ENCODE measurements around the gene NPHP4.
"Not testable (repeated sequence)": the region's sequence is repeated elsewhere in the genome, so short reads cannot be mapped to it uniquely, and the experiment has no call there.

The NPHP4 gene

DNA sequence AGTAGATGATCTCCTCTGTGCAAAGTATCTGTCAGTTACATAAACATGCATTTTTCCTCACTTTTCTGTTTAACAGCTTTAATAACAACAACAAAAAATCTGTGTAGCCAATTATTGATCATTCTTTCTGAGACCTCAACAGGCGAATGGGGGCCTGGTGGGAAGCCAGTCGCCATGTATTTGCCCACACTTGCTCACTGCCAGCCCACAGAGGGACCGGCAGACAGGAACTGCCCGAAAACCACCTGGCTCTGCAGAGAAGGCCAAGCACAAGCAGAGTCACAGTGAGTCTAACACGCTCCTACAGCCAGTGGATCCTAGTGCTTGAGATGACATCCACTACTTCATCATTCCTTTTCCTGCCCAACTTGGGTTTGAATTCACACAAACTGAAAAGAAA is 56.1 kb downstream of the NPHP4 start:
- no peak for DNase-seq (ENCODE audit: low read depth in 2 of 2, low spot score in 1 of 2)

DNA sequence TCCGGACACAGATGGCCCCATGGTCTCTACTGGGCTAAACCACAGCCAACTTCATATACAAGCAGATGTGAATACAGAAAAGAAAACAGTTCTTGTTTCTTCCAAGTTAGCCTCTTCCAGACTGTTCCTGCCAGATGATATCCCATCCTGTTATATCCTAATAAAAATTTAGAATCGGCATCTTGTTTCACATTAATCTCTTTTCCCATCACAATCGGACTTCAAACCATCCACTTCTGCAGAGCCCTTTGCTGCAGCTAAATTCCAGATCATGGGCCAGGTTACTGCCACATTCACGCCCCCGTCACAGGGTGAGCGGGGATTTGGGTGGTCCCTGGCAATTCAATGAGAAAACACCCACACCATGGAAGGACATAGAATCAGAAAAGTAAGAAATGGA is 57.2 kb downstream of the NPHP4 start:
- DNase-seq (ENCODE audit: low read depth in 2 of 2, low spot score in 1 of 2) = no peak

- DNase-seq (ENCODE audit: low read depth in 2 of 2, low spot score in 1 of 2) = no peak
Measured at GRCh38 chr1:5934058-5934884, 58.0 kb downstream of the NPHP4 start.

GRCh38 chr1:5933676-5934057 is 58.6 kb downstream of the NPHP4 start:
- DNase-seq (ENCODE audit: low read depth in 2 of 2, low spot score in 1 of 2) = no peak

DNA sequence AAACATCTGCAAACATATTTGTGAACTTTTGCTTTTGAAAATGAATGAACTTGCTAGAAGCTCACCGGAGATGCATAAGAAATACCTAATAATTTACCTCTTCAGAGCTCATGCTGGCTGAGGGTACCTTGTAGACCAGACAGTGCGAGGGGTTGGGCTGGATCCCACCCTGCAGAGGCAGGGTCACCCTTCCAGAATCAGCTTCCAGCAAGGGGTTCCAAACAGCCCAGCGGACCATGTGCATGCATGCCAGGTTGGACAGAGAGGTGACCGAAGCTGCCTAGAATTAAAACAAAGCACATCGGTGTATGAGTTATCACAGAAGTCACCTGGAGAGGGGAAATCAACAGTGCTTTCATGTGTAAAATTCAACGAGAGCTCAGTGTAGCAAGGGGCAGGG is 59.2 kb downstream of the NPHP4 start:
- no peak for DNase-seq (ENCODE audit: low read depth in 2 of 2, low spot score in 1 of 2)

- no peak for DNase-seq (ENCODE audit: low read depth in 2 of 2, low spot score in 1 of 2)
Measured at GRCh38 chr1:5928714-5929400, 63.4 kb downstream of the NPHP4 start.

DNA sequence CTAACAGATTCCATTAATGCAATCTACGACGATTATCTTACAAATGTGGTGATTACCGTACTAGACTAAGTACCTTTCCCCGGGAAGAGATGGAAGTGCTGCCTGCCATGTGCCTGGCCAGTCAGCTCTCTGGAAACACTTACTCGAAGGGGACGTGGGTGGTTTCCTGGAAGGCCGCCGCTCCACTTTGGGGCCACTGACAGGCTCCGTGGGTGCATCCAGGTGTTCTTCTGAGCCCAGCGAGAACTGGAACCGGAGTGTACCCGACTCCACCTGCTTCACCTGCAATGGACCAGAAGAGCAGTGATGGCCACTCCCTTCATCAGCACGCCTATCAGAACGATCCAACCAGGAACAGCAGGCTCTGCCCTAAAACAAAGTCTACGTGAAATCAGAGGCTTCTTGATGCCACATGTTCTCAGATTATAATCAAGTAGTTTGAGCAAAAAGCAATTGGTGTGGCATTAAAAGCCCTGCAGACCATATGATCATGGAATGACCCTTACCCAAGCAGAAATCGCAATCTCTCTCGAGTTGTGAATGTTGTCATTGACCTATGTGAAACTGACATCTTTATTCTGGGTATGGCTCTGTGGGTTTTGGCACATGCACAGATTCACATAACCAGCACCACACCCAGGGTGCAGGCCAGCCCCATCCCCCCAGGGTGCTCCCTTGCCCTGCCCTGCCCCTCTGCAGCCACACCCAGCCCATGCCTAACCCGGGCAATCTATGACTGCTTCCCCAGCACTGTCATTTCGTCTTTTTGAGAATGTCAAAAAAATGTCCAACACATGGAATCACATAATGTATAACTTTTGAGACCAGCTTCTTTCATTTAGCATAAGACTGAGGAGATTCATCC is 64.5 kb downstream of the NPHP4 start:
- DNase-seq (ENCODE audit: low read depth in 2 of 2, low spot score in 1 of 2) = no peak

GRCh38 chr1:5926686-5927435 is 65.4 kb downstream of the NPHP4 start:
- DNase-seq (ENCODE audit: low read depth in 2 of 2, low spot score in 1 of 2) = no peak

DNA sequence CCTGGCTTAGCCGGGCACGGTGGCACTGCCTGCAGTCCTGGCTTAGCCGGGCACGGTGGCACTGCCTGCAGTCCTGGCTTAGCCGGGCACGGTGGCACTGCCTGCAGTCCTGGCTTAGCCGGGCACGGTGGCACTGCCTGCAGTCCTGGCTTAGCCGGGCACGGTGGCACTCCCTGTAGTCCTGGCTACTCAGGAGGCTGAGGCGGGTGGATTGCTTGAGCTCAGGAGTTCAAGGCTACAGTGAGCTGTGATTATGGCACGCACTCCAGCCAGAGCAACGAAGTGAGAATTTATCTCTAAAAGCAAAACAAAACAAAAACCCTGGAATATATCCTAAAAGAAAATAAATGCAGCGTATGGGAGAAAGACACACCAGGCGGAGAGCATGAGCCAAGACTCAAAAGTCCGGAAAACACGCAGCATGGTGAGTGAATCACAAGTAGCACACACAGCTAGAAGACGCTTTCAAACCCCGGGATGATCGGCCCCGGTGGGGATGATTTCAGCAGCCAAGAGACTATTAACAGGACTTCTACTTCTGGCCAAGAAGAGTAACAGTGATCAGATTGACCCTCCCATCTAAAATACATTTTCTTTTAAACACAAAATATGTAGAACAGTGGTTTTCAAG is 69.4 kb downstream of the NPHP4 start:
- not testable (repeated sequence) for DNase-seq (ENCODE audit: low read depth in 2 of 2, low spot score in 1 of 2)

GRCh38 chr1:5921671-5922070 is 70.6 kb downstream of the NPHP4 start:
- DNase-seq (ENCODE audit: low read depth in 2 of 2, low spot score in 1 of 2) = no peak

DNA sequence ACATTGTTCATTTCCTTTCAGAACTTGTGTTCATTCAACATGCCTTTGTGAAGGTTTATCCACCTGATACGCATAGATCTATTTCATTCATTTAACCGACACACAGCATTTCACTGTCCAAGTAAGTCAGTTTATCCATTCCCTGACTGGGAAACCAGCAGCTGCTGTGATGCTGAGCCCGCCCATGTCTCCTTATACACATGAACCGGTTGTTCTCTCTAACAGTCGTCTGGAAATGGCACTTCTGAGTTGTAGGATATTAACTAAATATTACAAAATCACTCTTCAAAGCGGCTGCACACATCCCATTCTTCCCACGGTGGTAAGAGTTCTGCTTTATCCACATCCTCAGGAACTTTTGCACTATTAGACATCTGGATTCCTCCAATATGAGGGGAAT is 71.1 kb downstream of the NPHP4 start:
- DNase-seq (ENCODE audit: low read depth in 2 of 2, low spot score in 1 of 2) = no peak

DNA sequence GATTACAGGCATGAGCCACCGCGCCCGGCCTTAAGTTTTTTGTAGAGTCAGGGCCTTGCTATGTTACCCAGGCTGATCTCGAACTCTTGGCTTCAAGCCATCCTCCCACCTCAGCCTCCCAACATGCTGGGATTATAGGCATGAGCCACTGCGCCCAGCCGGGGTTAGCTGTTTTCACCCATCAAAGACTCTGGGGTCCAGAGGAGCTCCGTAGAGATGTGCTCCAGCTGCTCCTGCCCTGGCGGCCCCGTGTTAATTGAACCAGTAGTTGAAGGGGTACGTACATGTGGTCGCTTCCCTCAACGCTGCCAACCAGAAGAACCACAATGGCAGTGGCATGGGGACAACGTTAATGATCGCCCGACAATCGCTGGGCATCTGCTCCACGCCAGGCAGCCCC is 72.0 kb downstream of the NPHP4 start:
- DNase-seq (ENCODE audit: low read depth in 2 of 2, low spot score in 1 of 2) = no peak

DNA sequence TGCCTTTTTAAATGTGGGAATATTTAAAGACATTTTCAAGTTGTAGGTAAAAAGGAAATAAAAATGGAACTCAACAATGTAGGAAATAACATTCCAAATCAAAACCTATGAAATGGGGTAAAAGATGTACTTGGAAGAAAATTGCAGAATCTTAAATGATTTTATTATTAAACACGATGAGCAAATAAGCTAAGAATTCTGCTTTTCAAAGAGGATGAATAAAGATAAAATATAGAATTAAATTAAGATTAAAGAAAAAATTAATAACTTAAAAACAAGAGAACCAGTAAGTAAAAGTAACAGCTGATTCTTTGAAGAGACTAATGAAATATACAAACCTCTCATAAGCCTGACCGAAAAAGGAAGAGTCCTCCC is 74.0 kb downstream of the NPHP4 start:
- DNase-seq (ENCODE audit: low read depth in 2 of 2, low spot score in 1 of 2) = no peak

DNA sequence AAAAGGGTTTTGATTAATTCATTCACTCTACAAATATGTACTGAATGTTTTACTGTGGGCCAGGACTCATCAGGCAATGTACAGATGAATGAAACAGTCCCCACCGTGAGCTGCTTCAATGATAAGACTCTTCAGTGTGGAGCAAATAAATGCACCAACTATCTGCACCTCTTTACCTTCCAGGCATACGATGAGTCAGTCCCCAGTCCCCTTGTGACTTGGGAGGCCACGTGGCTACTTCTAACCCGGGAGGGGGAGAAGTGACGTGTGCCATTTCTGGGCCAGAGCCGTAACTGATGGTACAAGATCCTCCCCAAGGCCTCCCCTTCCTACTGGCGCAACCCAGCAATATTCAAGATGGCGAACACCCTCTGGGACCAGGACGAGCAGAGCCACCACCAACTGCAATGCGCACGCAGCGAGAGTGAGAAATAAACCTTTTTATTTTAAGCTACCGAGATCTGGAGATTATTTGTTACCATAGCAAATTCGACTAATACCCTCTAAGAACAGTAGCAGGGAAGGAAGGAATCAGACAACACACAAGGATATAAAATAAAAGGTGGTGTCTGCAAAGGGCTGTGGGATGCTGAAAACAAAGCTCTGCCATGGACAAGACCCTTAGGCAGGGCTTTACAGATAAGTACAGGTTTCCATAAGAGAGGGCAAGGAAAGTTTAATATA is 74.5 kb downstream of the NPHP4 start:
- DNase-seq (ENCODE audit: low read depth in 2 of 2, low spot score in 1 of 2) = no peak

- no peak for DNase-seq (ENCODE audit: low read depth in 2 of 2, low spot score in 1 of 2)
Measured at GRCh38 chr1:5917281-5917590, 75.0 kb downstream of the NPHP4 start.

- DNase-seq (ENCODE audit: low read depth in 2 of 2, low spot score in 1 of 2) = no peak
Measured at GRCh38 chr1:5916572-5917280, 75.5 kb downstream of the NPHP4 start.

- no peak for DNase-seq (ENCODE audit: low read depth in 2 of 2, low spot score in 1 of 2)
Measured at GRCh38 chr1:5915587-5916571, 76.3 kb downstream of the NPHP4 start.

- DNase-seq (ENCODE audit: low read depth in 2 of 2, low spot score in 1 of 2) = no peak
Measured at GRCh38 chr1:5914676-5915365, 77.4 kb downstream of the NPHP4 start.

Measured in stimulated activated CD8-positive, alpha-beta memory T cell treated with anti-CD3 and anti-CD28 coated beads, Interleukin-4, amount 100 ng/mL, for 1 hour (primary cell).